GM19452 (cell line): ENCODE measurements around the gene SNCB.
"Not testable (repeated sequence)": the region's sequence is repeated elsewhere in the genome, so short reads cannot be mapped to it uniquely, and the experiment has no call there.

Experiments used
- ATAC-seq: cut with Tn5 transposase; IDR thresholded peaks from one replicate; pipeline ENCODE4 v1.9.1; 2021; ENCODE audit not compliant: unreplicated experiment

The SNCB gene

DNA sequence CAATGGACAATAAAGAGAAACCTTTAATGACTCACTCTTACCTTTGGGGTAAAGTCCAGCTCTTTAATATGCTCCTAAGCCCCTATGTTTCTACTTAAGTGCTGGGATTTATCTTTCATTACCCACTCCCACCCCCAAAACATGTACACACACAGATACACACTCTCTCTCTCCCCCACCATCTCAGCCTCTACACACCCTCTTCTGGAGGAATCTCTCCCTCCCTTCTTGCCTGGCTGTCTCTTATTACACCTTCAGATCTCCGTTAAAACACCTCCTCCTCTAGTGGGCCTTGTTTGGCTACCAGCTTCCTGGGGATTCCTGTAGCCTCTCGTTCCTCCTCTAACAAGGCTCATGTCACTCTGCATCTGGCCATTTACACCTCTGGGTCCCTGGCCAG, 27.2 kb downstream of the SNCB start:
- ATAC-seq, result no peak

DNA sequence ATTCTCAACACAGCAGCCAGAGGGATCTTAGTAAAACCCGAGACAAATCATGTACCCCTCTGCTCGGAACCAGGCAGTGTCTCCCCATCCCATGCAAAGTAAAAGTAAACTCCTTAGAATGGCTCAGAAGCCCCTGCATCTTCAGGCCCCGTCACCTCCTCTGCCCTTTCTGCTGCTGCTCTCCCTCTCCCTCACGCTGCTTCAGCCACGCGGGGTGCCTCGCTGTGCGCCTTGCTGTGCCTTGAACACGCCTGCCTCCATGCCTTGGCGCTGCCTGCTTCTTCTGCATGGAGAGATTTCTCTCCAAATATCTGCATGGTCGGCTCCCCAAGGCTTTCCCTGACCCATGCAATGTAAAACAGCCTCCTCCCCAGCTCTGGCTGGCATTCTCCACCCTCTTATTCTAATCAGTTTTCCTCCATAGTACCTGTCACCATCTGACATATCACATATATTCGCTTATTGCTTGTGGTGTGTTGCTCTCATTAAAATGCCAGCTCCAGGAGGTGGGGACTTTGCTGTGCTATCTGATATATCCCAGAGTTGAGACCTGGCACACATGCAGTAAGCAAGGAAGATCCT, 28.3 kb downstream of the SNCB start:
- no peak for ATAC-seq

DNA sequence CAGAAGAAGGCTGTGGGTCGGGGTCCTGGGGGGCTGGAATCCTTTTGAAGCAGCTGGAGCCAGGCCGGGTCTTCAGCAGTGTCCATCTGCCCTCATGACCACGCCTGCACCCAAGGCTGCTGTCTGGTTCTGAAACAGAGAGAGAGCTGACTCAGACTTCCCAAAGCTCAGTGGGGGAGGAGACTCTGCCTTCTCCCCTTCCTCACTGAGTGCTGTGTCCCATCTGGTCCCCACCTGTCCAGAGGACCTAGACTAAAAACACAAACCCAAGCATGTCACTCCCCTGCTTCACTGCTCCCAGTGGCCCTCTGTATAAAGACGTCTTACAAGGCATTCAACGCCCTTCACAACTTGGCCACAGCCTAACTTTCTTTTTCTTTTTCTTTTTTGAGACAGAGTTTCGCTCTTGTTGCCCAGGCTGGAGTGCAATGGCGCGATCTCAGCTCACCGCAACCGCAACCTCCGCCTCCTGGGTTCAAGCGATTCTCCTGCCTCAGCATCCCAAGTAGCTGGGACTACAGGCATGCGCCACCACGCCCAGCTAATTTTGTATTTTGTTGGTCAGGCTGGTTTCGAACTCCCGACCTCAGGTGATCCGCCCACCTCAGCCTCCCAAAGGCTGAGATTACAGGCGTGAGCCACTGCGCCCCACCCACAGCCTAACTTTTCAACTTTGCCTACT, 30.4 kb downstream of the SNCB start:
- not testable (repeated sequence) for ATAC-seq

DNA sequence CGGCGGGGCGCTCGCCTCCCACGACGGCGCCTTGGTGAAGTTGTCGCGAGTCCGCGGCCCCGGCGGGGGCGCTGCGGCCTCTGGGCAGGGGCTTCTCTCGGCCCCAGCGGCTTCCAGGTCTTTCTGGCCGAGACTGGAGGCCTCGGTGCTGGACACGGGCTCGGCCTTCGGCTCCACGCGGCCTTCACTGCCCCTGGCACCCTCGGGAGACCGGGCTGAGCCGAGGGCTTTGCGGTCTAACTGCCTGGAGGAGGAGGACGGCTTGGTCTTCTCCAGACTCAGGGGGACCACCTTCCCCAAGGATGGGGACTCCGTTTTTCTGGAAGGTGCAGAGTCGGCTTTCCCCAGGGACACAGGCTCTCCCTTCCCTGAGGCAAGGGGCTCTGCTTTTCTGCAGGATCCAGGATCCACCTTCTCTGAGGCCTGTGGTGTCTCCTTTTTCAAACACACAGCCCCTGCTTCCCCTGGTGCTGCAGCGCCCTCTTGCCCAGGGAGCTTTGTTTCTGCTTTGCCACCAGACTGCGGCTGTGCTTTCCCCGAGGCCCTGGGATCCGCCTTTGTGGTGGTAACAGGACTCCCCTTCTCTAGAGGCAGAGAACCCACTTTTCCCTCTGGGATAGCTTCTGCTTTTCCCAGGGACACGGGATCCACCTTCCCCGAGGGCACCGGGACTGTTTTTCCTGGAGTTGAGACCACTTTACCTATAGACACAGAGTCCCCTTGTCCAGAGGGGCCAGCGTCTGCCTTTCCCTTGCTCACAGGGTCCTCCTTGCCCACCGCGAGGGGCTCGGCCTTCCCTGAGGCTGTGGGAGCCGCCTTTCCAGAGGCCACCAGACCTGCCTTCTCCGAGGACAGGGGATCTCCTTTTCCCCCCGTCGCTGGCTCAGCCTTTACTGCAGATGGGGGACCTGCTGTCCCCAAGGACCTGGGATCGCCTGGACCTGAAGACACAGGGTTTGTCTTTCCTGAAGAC, 32.6 kb downstream of the SNCB start:
- ATAC-seq, result no peak

DNA sequence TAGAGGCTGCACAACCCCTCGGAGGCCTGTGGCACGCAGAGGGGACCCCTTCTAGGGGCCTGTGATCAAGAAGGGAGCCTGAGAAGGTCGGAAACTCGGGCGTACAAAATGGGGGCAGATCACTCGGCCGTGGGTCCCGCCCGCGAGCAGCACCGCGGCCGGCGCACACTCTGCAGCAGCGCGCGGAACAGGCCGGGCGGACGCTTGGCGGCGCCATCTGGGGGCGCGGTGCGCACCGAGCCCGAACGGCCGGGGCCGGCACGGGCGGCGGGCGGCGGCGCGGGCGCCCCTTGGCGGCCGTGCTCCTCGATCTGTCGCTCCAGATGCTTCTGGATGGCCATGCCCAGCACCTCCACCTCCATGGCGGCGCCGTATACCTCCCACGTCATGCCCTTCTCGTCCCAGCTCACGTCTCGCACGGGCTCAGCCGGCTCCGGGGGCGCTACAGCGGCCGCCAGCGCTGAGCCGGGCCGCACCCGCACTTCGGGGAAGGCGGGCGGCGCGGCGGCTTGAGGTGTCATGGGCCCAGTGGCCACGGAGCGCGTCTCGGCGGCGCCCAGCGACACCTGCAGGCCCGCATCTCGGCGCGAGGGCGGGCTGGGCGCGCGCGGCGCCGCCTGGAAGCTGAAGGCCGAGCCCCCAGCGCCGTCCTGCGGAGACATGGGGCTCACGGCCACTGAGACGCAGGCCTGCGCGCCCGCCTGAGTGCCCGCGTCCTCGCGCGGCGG, 33.5 kb downstream of the SNCB start:
- ATAC-seq, result peak; percentile 61

DNA sequence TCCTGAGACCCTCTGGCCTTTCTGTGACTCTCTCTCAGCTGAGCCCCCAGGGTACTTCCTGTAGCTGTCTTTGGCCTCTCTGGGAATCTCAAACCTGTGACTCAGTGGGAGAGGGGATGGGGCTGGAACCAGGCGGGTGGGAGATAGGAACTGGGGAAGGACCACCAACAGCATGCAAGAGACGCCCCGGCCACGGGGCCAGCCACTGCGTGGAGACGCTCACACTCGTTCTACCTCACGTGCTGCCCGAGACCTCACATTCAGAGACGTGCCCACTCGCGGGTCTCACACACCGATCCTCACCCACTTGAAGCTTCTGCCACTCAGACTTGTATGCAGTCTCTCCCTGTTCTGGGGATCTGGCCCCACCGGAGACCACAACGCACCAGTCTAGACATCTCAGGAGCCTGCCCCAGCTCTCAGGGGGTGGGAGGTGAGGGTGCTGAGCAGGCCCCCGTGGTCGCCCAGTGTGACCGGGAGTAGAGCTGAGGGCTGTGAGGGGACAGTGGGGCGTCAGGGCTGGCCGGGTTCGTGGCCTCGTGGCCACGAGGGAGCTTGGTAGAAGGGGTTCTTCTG, 34.2 kb downstream of the SNCB start:
- ATAC-seq, result no peak

GRCh38 chr5:176595386-176595943, 34.9 kb downstream of the SNCB start:
- no peak for ATAC-seq

DNA sequence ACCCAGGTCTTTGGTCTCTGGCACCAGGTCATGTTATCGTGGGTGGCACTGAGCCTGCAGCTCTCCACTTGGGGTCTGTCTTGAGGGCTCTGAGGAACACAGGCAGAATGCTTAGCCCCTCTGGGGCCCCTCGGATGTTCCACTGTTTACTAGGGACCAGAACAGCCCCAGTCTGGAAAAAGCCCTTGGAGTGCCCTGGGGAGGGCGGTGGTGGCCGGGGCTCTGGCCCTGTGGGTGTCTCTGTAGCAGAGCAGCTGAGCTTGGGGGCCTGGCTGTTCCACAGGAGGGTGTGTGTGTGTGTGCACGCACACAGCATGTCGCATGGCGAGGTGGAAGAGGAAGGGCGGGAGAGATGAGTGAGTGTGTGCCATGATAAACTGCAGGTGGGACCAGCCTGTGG, 35.8 kb downstream of the SNCB start:
- no peak for ATAC-seq

GRCh38 chr5:176593273-176593869, 37.0 kb downstream of the SNCB start:
- no peak for ATAC-seq

GRCh38 chr5:176592573-176592972, 37.8 kb downstream of the SNCB start:
- ATAC-seq, result no peak

- ATAC-seq, result not testable (repeated sequence)
Observed at GRCh38 chr5:176591667-176592066, 38.7 kb downstream of the SNCB start.

- no peak for ATAC-seq
Observed at GRCh38 chr5:176590035-176590717, 40.2 kb downstream of the SNCB start.

GRCh38 chr5:176589039-176589769, 41.1 kb downstream of the SNCB start:
- no peak for ATAC-seq

- no peak for ATAC-seq
Observed at GRCh38 chr5:176588297-176588696, 42.0 kb downstream of the SNCB start.

- no peak for ATAC-seq
Observed at GRCh38 chr5:176587398-176587797, 42.9 kb downstream of the SNCB start.

GRCh38 chr5:176583076-176583475, 47.3 kb downstream of the SNCB start:
- ATAC-seq, result no peak

DNA sequence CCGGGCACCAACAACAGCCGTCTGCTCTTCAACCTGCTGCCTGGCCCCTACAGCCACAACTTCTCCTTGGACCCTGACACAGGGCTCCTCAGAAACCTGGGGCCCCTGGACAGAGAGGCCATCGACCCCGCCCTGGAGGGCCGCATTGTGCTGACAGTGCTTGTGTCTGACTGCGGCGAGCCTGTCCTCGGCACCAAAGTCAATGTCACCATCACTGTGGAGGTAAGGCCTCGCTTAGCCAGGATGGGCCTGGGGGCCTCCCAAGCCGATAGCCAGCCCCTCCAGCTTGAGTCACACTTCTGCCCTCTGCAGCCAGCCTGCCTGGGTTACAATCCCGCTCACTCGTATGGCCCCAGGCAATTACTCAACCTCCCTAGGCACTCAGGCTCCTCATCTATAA, 49.0 kb downstream of the SNCB start:
- ATAC-seq, result no peak

DNA sequence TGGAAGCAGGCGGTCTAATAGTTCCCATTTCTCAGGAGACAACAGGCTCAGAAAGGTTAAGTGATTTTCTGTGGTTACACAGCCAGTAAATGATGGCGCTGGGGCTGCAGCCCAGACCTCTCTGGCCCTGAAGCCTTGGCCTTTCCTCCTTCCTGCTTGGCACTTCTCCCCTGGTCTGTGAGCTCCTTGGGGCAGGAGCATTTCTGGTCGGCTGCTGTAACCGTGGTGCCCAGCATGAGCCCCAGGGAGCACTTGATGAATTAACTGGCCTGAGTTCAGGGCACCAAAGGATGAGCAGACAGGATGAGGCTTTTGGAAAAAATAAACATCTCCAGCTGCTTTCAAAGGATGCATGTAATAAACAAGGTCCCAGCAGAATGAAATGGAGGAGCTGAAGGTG, 51.0 kb downstream of the SNCB start:
- no peak for ATAC-seq

GRCh38 chr5:176578391-176578808, 51.9 kb downstream of the SNCB start:
- ATAC-seq, result no peak
